Peyer's patch (tissue), 4 donors: ENCODE measurements around the gene CYP8B1.

Experiments used
- CTCF ChIP-seq, 6 experiments: fragments of 450-650 bp in 4 of 6; fragments of 200-600 bp in 2 of 6; sonication (generic) in 1 of 6; IDR thresholded peaks; one replicate each; pipeline ENCODE4 v1.5.1; 2017 to 2019; ENCODE audit warnings: antibody characterized with exemption in 6 of 6, mild to moderate bottlenecking in 3 of 6, moderate library complexity in 1 of 6
- POLR2A ChIP-seq, 2 donors: fragments of 450-650 bp; IDR thresholded peaks; one replicate each; pipeline ENCODE4 v1.5.1; 2017; ENCODE audit warnings: antibody characterized with exemption in 2 of 2, mild to moderate bottlenecking in 2 of 2, moderate library complexity in 2 of 2

- no peak for TF ChIP-seq POLR2A (IDR thresholded peaks at IDR 0.05)
- no peak for TF ChIP-seq CTCF (IDR thresholded peaks at IDR 0.05)
Measured at GRCh38 chr3:42906848-42907183, 31.1 kb upstream of the CYP8B1 start.
